Peyer's patch (tissue), 4 donors: ENCODE measurements around the gene THADA. TPM values are rescaled to one million over a fixed set of nuclear protein-coding genes. Genes with fewer than 3 reads are reported as not detected.

Experiments used
- DNase-seq, 3 donors: peaks; one replicate each; pipeline ENCODE4 v3.0.0-alpha.2; 2017 to 2019
- H3K27ac ChIP-seq, 4 donors: fragments of 200-600 bp; sonication (generic); one replicate each; pipeline ENCODE4 v1.5.1; 2016 to 2019
- H3K27me3 ChIP-seq, 2 donors: fragments of 200-600 bp; sonication (generic); one replicate each; pipeline ENCODE4 v1.5.1; 2019
- H3K36me3 ChIP-seq, 3 donors: fragments of 200-600 bp; sonication (generic); one replicate each; pipeline ENCODE4 v1.5.1; 2016 to 2019
- H3K4me1 ChIP-seq, 4 donors: fragments of 200-600 bp; sonication (generic); one replicate each; pipeline ENCODE4 v1.5.1; 2016 to 2019
- H3K4me3 ChIP-seq, 4 donors: fragments of 200-600 bp; sonication (generic); 1 replicate in 3 of 4; 2 replicates in 1 of 4; pipeline ENCODE4 v1.5.1; 2016 to 2019; ENCODE audit warnings: mild to moderate bottlenecking in 1 of 4
- H3K9me3 ChIP-seq, 4 donors: fragments of 200-600 bp; sonication (generic); one replicate each; pipeline ENCODE4 v1.5.1; 2016 to 2019; ENCODE audit warnings: mild to moderate bottlenecking in 1 of 4
- POLR2A ChIP-seq, 2 donors: fragments of 450-650 bp; IDR thresholded peaks; one replicate each; pipeline ENCODE4 v1.5.1; 2017; ENCODE audit warnings: antibody characterized with exemption in 2 of 2, mild to moderate bottlenecking in 2 of 2, moderate library complexity in 2 of 2
- total RNA-seq, 4 donors: library from RNA; depleted of rRNA; stranded (reverse); fragments of >200 nt; gene quantifications; one replicate each; pipeline ENCODE4 v1.1.0, GENCODE V29; 2016
- TF ChIP-seq, protein P1 (sequence below), 6 experiments: fragments of 450-650 bp in 4 of 6; fragments of 200-600 bp in 2 of 6; sonication (generic) in 1 of 6; IDR thresholded peaks; one replicate each; pipeline ENCODE4 v1.5.1; 2017 to 2019; ENCODE audit warnings: antibody characterized with exemption in 6 of 6, mild to moderate bottlenecking in 3 of 6, moderate library complexity in 1 of 6

The THADA gene
- total RNA-seq, 4 donors from 2014 or later = 19.3 to 76.7 (median 26.3) TPM

GRCh38 chr2:43262951-43263350 is 332.9 kb downstream of the THADA start:
- Histone ChIP-seq H3K4me3 (no peak overlapping the region), H3K4me1 (no peaks in the 10 kb centered on the region)
- TF ChIP-seq, protein P1, sequence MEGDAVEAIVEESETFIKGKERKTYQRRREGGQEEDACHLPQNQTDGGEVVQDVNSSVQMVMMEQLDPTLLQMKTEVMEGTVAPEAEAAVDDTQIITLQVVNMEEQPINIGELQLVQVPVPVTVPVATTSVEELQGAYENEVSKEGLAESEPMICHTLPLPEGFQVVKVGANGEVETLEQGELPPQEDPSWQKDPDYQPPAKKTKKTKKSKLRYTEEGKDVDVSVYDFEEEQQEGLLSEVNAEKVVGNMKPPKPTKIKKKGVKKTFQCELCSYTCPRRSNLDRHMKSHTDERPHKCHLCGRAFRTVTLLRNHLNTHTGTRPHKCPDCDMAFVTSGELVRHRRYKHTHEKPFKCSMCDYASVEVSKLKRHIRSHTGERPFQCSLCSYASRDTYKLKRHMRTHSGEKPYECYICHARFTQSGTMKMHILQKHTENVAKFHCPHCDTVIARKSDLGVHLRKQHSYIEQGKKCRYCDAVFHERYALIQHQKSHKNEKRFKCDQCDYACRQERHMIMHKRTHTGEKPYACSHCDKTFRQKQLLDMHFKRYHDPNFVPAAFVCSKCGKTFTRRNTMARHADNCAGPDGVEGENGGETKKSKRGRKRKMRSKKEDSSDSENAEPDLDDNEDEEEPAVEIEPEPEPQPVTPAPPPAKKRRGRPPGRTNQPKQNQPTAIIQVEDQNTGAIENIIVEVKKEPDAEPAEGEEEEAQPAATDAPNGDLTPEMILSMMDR (IDR thresholded peaks at IDR 0.05) = no peak
- TF ChIP-seq POLR2A (IDR thresholded peaks at IDR 0.05) = no peak

DNA sequence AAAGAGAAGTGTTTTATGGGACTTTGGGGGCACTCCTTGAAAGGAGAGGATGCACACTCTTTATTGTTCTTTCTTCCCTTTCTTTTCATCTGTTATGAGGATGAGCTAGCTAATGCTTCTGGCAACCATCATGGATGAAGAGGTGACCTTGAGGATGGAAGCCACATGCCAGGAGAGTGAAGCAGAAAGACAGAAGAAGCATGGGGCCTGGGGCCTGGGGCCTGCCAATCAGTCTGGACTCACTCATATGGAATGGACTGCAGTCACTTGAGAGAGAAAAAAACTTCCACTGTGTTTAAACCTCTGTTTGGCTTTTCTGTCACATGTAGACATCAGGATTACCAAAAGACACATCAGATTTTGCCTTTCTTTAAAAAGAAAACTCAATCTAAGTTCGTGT is 333.6 kb downstream of the THADA start:
- DNase-seq = no peak
- H3K4me1 ChIP-seq = no peaks in the 10 kb centered on the region
- peaks cover 0 to 2% (median 0%) of the 10 kb centered on the region in 3 donors for H3K36me3 ChIP-seq
- no peaks in the 10 kb centered on the region for H3K27me3 ChIP-seq
- H3K27ac ChIP-seq = no peak overlapping the region
- H3K9me3 ChIP-seq = no peaks in the 10 kb centered on the region
- TF ChIP-seq POLR2A (IDR thresholded peaks at IDR 0.05) = no peak
- TF ChIP-seq, protein P1 (IDR thresholded peaks at IDR 0.05) = no peak
- H3K4me3 ChIP-seq = no peak overlapping the region

More at GRCh38 chr2:43262951-43263350, 332.9 kb downstream of the THADA start:
- H3K9me3 ChIP-seq = no peaks in the 10 kb centered on the region
- H3K36me3 ChIP-seq = no peaks in the 10 kb centered on the region
- H3K27me3 ChIP-seq = no peaks in the 10 kb centered on the region
- no peak for DNase-seq
- no peak overlapping the region for H3K27ac ChIP-seq

GRCh38 chr2:43259512-43259911 is 336.3 kb downstream of the THADA start:
- DNase-seq = no peak
- H3K4me1 ChIP-seq = peaks cover 0 to 9% (median 0%) of the 10 kb centered on the region in 4 donors
- no peak overlapping the region for H3K4me3 ChIP-seq
- no peaks in the 10 kb centered on the region for H3K9me3 ChIP-seq
- H3K27ac ChIP-seq = no peak overlapping the region
- peaks cover 0 to 4% (median 0%) of the 10 kb centered on the region in 3 donors for H3K36me3 ChIP-seq
- H3K27me3 ChIP-seq = no peaks in the 10 kb centered on the region
- TF ChIP-seq, protein P1 (IDR thresholded peaks at IDR 0.05) = no peak
- no peak for TF ChIP-seq POLR2A (IDR thresholded peaks at IDR 0.05)

DNA sequence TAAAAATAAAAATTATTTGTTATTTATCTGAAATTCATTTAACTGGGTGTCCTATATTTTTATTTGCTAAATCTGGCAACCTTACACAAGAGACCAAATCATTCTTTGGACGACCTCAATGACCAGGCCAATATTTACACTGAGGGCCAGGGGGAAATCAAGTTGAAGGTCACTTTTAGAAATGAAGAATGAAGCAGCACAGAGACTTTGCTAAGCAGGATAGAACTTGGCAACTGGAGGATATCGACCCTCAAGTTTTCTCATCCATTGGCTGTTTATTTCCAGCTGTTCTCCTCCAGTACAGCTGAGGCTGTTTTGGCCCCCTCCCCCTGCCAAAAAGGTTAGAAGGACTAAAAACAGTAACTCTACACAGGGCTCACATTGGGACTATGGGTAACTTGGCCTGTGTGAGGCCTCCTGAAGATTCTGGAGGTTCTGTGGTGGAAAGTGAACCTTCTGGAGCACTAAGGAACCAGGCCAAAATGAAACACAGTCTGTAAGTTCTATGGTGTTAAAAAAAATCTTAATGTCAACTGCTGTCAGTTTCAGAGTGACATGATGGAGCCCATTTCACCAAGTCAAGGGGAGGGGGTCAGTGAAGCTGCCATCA is 337.2 kb downstream of the THADA start:
- H3K9me3 ChIP-seq = no peaks in the 10 kb centered on the region
- H3K4me3 ChIP-seq = no peak overlapping the region
- DNase-seq = no peak
- TF ChIP-seq, protein P1 (IDR thresholded peaks at IDR 0.05) = no peak
- TF ChIP-seq POLR2A (IDR thresholded peaks at IDR 0.05) = no peak
- H3K36me3 ChIP-seq = peaks cover 0 to 4% (median 0%) of the 10 kb centered on the region in 3 donors
- peaks cover 0 to 9% (median 0%) of the 10 kb centered on the region in 4 donors for H3K4me1 ChIP-seq
- H3K27ac ChIP-seq = no peak overlapping the region
- H3K27me3 ChIP-seq = no peaks in the 10 kb centered on the region

GRCh38 chr2:43255296-43255910 is 340.4 kb downstream of the THADA start:
- H3K27me3 ChIP-seq = no peaks in the 10 kb centered on the region
- no peak for TF ChIP-seq POLR2A (IDR thresholded peaks at IDR 0.05)
- TF ChIP-seq, protein P1 (IDR thresholded peaks at IDR 0.05) = no peak
- peaks cover 0 to 4% (median 0%) of the 10 kb centered on the region in 3 donors for H3K36me3 ChIP-seq
- peaks cover 0 to 9% (median 0%) of the 10 kb centered on the region in 4 donors for H3K4me1 ChIP-seq
- no peaks in the 10 kb centered on the region for H3K9me3 ChIP-seq
- H3K27ac ChIP-seq = peak overlapping the region in 1 of 4 donors; percentile 27
- no peak for DNase-seq
- no peak overlapping the region for H3K4me3 ChIP-seq
